ENCODE data around the gene NOL8.

NOL8 gene

GRCh38 chr9:92263131-92263530 is 62.0 kb downstream of the NOL8 start:
- Histone ChIP-seq H3K9ac (ENCODE audit: low read length) (no peak overlapping the region), H3K36me3 (ENCODE audit: control insufficient read depth, insufficient read depth, low read length, severe bottlenecking) (peaks cover 100% of the 10 kb centered on the region), H3K4me3 (ENCODE audit: low read length) (no peak overlapping the region), H3K9me3 (ENCODE audit: control insufficient read depth, low read length) (no peaks in the 10 kb centered on the region), H3K4me1 (ENCODE audit: control insufficient read depth, insufficient read depth, low read length) (peaks cover 14% of the 10 kb centered on the region), H3K27me3 (replicated peaks; ENCODE audit: control insufficient read depth, insufficient read depth, low read length) (no peaks in the 10 kb centered on the region)
- DNase-seq (ENCODE audit: low read depth): no peak

GRCh38 chr9:92257327-92257726 is 67.8 kb downstream of the NOL8 start:
- no peak overlapping the region for H3K9ac ChIP-seq (ENCODE audit: low read length)
- no peaks in the 10 kb centered on the region for H3K4me1 ChIP-seq (ENCODE audit: control insufficient read depth, insufficient read depth, low read length)
- no peaks in the 10 kb centered on the region for H3K9me3 ChIP-seq (ENCODE audit: control insufficient read depth, low read length)
- DNase-seq (ENCODE audit: low read depth): no peak
- no peak overlapping the region for H3K4me3 ChIP-seq (ENCODE audit: low read length)
- H3K27me3 ChIP-seq (replicated peaks; ENCODE audit: control insufficient read depth, insufficient read depth, low read length): no peaks in the 10 kb centered on the region
- H3K36me3 ChIP-seq (ENCODE audit: control insufficient read depth, insufficient read depth, low read length, severe bottlenecking): peaks cover 100% of the 10 kb centered on the region

- Histone ChIP-seq H3K9ac (ENCODE audit: low read length) (no peak overlapping the region), H3K36me3 (ENCODE audit: control insufficient read depth, insufficient read depth, low read length, severe bottlenecking) (peaks cover 100% of the 10 kb centered on the region)
These were observed 70.5 kb downstream of the NOL8 start for GRCh38 chr9:92254381-92255337.

GRCh38 chr9:92253656-92254055 is 71.5 kb downstream of the NOL8 start:
- Histone ChIP-seq H3K36me3 (ENCODE audit: control insufficient read depth, insufficient read depth, low read length, severe bottlenecking) (peaks cover 100% of the 10 kb centered on the region), H3K9me3 (ENCODE audit: control insufficient read depth, low read length) (no peaks in the 10 kb centered on the region), H3K4me1 (ENCODE audit: control insufficient read depth, insufficient read depth, low read length) (no peaks in the 10 kb centered on the region), H3K9ac (ENCODE audit: low read length) (no peak overlapping the region), H3K27me3 (replicated peaks; ENCODE audit: control insufficient read depth, insufficient read depth, low read length) (no peaks in the 10 kb centered on the region), H3K4me3 (ENCODE audit: low read length) (no peak overlapping the region)
- DNase-seq (ENCODE audit: low read depth): no peak

More at GRCh38 chr9:92254381-92255337, 70.5 kb downstream of the NOL8 start:
- Histone ChIP-seq H3K4me1 (ENCODE audit: control insufficient read depth, insufficient read depth, low read length) (no peaks in the 10 kb centered on the region), H3K9me3 (ENCODE audit: control insufficient read depth, low read length) (no peaks in the 10 kb centered on the region), H3K4me3 (ENCODE audit: low read length) (no peak overlapping the region), H3K27me3 (replicated peaks; ENCODE audit: control insufficient read depth, insufficient read depth, low read length) (no peaks in the 10 kb centered on the region)
- no peak for DNase-seq (ENCODE audit: low read depth)

- Histone ChIP-seq H3K4me1 (ENCODE audit: control insufficient read depth, insufficient read depth, low read length) (peaks cover 36% of the 10 kb centered on the region), H3K4me3 (ENCODE audit: low read length) (no peak overlapping the region), H3K36me3 (ENCODE audit: control insufficient read depth, insufficient read depth, low read length, severe bottlenecking) (peaks cover 100% of the 10 kb centered on the region), H3K27me3 (replicated peaks; ENCODE audit: control insufficient read depth, insufficient read depth, low read length) (no peaks in the 10 kb centered on the region), H3K9ac (ENCODE audit: low read length) (no peak overlapping the region), H3K9me3 (ENCODE audit: control insufficient read depth, low read length) (no peaks in the 10 kb centered on the region)
- no peak for DNase-seq (ENCODE audit: low read depth)
These were observed 77.2 kb downstream of the NOL8 start for GRCh38 chr9:92247981-92248380.

Measured in adipocyte (in vitro differentiated cells).